Neural cell (in vitro differentiated cells): ENCODE results near the gene PTPRK. TPM values are rescaled to one million over a fixed set of nuclear protein-coding genes. Genes with fewer than 3 reads are reported as not detected.

Experiments
- H2AFZ ChIP-seq: fragments of 200-600, 300-800 bp; sonication (generic), shearing (Covaris generic); 2 replicates; pipeline ENCODE4 v1.6.0; 2014; ENCODE audit warnings: low read depth, mild to moderate bottlenecking, antibody characterized with exemption, low read length, moderate library complexity
- H3F3A ChIP-seq: fragments of 200-600 bp; shearing (Covaris generic); 2 replicates; pipeline ENCODE4 v1.6.1; 2016; ENCODE audit warnings: mild to moderate bottlenecking, moderate library complexity, mixed read lengths, antibody characterized with exemption, low read length; ENCODE audit not compliant: insufficient read depth, poor library complexity, severe bottlenecking
- H3K27ac ChIP-seq: fragments of 200-600, 300-800 bp; sonication (generic), shearing (Covaris generic); 2 replicates; pipeline ENCODE4 v1.5.1; 2014; ENCODE audit warnings: mild to moderate bottlenecking, low read length, moderate library complexity
- H3K27me3 ChIP-seq: fragments of 300-800, 200-600 bp; sonication (generic), shearing (Covaris generic); 2 replicates; pipeline ENCODE4 v1.6.0; 2014; ENCODE audit warnings: mild to moderate bottlenecking, low read depth, low read length, moderate library complexity; ENCODE audit not compliant: insufficient read depth
- H3K36me3 ChIP-seq: fragments of 300-800, 200-600 bp; sonication (generic), shearing (Covaris generic); 2 replicates; pipeline ENCODE4 v1.5.1; 2014; ENCODE audit warnings: mild to moderate bottlenecking, antibody characterized with exemption, low read length, moderate library complexity; ENCODE audit not compliant: insufficient read depth
- H3K4me2 ChIP-seq: fragments of 300-800, 200-600 bp; sonication (generic), shearing (Covaris generic); 2 replicates; pipeline ENCODE4 v1.6.0; 2014; ENCODE audit warnings: mild to moderate bottlenecking, low read length
- H3K4me3 ChIP-seq: fragments of 300-800, 200-600 bp; sonication (generic), shearing (Covaris generic); 2 replicates; pipeline ENCODE4 v1.5.1; 2014; ENCODE audit warnings: mild to moderate bottlenecking, low read length, moderate library complexity
- H3K79me2 ChIP-seq: fragments of 200-600 bp; shearing (Covaris generic); replicated peaks from 2 replicates; pipeline ENCODE4 v1.6.0; 2014; ENCODE audit warnings: mild to moderate bottlenecking, low read length, moderate library complexity; ENCODE audit not compliant: insufficient read depth
- H3K9ac ChIP-seq: fragments of 300-800, 200-600 bp; sonication (generic), shearing (Covaris generic); 2 replicates; pipeline ENCODE4 v1.6.1; 2016; ENCODE audit warnings: mild to moderate bottlenecking, low read length, mixed read lengths
- H3K9me2 ChIP-seq: fragments of 200-600 bp; shearing (Covaris generic); 2 replicates; pipeline ENCODE4 v1.6.1; 2016; ENCODE audit warnings: mild to moderate bottlenecking, low read length, mixed read lengths; ENCODE audit not compliant: insufficient read depth
- H3K9me3 ChIP-seq: fragments of 200-600, 300-800 bp; sonication (generic), shearing (Covaris generic); 2 replicates; pipeline ENCODE4 v1.6.1; 2016; ENCODE audit warnings: mild to moderate bottlenecking, mixed run types, low read length, moderate library complexity, mixed read lengths
- H4K20me1 ChIP-seq: fragments of 200-600 bp; shearing (Covaris generic); 2 replicates; pipeline ENCODE4 v1.6.1; 2016; ENCODE audit warnings: mild to moderate bottlenecking, mixed run types; ENCODE audit not compliant: insufficient read depth
- EP300 ChIP-seq: fragments of 450-650 bp; conservative IDR thresholded peaks from 2 replicates; pipeline ENCODE4 v1.6.1; 2014; ENCODE audit warnings: antibody characterized with exemption, mild to moderate bottlenecking, moderate library complexity; ENCODE audit not compliant: poor library complexity, severe bottlenecking
- EZH2 ChIP-seq: fragments of 200-600, 300-800 bp; shearing (Covaris generic), sonication (generic); IDR thresholded peaks from 2 replicates; pipeline ENCODE4 v1.6.1; 2014; ENCODE audit warnings: antibody characterized with exemption, low read length, borderline replicate concordance, mild to moderate bottlenecking; ENCODE audit not compliant: insufficient read depth, poor library complexity, severe bottlenecking
- MXI1 ChIP-seq: fragments of 450-650 bp; conservative IDR thresholded peaks from 2 replicates; pipeline ENCODE4 v1.6.1; 2014; ENCODE audit warnings: antibody characterized with exemption, mild to moderate bottlenecking; ENCODE audit not compliant: poor library complexity, severe bottlenecking
- POLR2AphosphoS5 ChIP-seq: IDR thresholded peaks from 2 replicates; pipeline ENCODE4 v1.6.1; 2012
- RAD21 ChIP-seq: fragments of 450-650 bp; conservative IDR thresholded peaks from 2 replicates; pipeline ENCODE4 v1.6.1; 2014; ENCODE audit warnings: antibody characterized with exemption, mild to moderate bottlenecking, moderate library complexity
- SMC3 ChIP-seq: fragments of 450-650 bp; conservative IDR thresholded peaks from 2 replicates; pipeline ENCODE4 v1.6.1; 2014; ENCODE audit warnings: antibody characterized with exemption, mild to moderate bottlenecking, moderate library complexity; ENCODE audit not compliant: poor library complexity
- TAF1 ChIP-seq: IDR thresholded peaks from 2 replicates; pipeline ENCODE4 v1.6.1; 2012; ENCODE audit warnings: low read depth
- polyA plus RNA-seq: library from polyadenylated mRNA; depleted of rRNA; stranded (reverse); fragments of >200 nt; gene quantifications from 2 replicates; pipeline ENCODE4 v1.2.3, GENCODE V29; 2014
- TF ChIP-seq, protein P1 (sequence below): IDR thresholded peaks from 2 replicates; pipeline ENCODE4 v1.6.1; 2012; ENCODE audit warnings: borderline replicate concordance
- TF ChIP-seq, protein P2 (sequence below): fragments of 450-650 bp; IDR thresholded peaks from 2 replicates; pipeline ENCODE4 v1.5.1; 2014; ENCODE audit warnings: antibody characterized with exemption, mild to moderate bottlenecking, moderate library complexity; ENCODE audit not compliant: poor library complexity, severe bottlenecking

PTPRK gene
- polyA plus RNA-seq, 1 donor from 2014 or later: 10.4 TPM

DNA sequence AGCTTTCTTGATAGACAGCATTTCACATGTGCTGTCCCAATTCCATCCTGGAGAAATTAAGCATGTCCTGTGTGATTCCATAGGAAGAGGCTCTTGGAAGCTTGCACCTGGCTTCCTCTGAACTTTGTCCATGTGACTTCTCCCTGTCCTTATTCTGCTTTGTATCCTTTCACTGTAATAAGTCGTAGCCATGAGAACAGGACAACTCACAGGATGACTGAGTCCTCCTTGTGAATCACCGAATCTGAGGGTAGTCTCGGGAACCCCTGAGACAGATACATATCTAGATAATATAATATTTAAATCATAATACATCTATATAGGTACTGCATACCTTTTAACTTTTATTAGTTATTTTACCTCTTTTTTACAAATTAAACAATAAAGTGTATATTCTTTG lies 462.9 kb downstream of the PTPRK start:
- Histone ChIP-seq H4K20me1 (no peaks in the 10 kb centered on the region), H3K27me3 (no peaks in the 10 kb centered on the region), H3K36me3 (no peaks in the 10 kb centered on the region), H3K4me3 (no peak overlapping the region), H3K9ac (no peak overlapping the region), H3K79me2 (no peaks in the 10 kb centered on the region), H3F3A (no peaks in the 10 kb centered on the region), H3K27ac (no peak overlapping the region), H3K9me2 (no peaks in the 10 kb centered on the region), H3K9me3 (no peaks in the 10 kb centered on the region), H3K4me2 (no peak overlapping the region), H2AFZ (no peak overlapping the region)
- TF ChIP-seq EZH2 (no peak), EP300 (no peak), RAD21 (no peak), MXI1 (no peak), TAF1 (no peak), SMC3 (no peak), POLR2AphosphoS5 (no peak)
- TF ChIP-seq, protein P1, sequence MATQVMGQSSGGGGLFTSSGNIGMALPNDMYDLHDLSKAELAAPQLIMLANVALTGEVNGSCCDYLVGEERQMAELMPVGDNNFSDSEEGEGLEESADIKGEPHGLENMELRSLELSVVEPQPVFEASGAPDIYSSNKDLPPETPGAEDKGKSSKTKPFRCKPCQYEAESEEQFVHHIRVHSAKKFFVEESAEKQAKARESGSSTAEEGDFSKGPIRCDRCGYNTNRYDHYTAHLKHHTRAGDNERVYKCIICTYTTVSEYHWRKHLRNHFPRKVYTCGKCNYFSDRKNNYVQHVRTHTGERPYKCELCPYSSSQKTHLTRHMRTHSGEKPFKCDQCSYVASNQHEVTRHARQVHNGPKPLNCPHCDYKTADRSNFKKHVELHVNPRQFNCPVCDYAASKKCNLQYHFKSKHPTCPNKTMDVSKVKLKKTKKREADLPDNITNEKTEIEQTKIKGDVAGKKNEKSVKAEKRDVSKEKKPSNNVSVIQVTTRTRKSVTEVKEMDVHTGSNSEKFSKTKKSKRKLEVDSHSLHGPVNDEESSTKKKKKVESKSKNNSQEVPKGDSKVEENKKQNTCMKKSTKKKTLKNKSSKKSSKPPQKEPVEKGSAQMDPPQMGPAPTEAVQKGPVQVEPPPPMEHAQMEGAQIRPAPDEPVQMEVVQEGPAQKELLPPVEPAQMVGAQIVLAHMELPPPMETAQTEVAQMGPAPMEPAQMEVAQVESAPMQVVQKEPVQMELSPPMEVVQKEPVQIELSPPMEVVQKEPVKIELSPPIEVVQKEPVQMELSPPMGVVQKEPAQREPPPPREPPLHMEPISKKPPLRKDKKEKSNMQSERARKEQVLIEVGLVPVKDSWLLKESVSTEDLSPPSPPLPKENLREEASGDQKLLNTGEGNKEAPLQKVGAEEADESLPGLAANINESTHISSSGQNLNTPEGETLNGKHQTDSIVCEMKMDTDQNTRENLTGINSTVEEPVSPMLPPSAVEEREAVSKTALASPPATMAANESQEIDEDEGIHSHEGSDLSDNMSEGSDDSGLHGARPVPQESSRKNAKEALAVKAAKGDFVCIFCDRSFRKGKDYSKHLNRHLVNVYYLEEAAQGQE: no peak
- TF ChIP-seq, protein P2, sequence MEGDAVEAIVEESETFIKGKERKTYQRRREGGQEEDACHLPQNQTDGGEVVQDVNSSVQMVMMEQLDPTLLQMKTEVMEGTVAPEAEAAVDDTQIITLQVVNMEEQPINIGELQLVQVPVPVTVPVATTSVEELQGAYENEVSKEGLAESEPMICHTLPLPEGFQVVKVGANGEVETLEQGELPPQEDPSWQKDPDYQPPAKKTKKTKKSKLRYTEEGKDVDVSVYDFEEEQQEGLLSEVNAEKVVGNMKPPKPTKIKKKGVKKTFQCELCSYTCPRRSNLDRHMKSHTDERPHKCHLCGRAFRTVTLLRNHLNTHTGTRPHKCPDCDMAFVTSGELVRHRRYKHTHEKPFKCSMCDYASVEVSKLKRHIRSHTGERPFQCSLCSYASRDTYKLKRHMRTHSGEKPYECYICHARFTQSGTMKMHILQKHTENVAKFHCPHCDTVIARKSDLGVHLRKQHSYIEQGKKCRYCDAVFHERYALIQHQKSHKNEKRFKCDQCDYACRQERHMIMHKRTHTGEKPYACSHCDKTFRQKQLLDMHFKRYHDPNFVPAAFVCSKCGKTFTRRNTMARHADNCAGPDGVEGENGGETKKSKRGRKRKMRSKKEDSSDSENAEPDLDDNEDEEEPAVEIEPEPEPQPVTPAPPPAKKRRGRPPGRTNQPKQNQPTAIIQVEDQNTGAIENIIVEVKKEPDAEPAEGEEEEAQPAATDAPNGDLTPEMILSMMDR: no peak

DNA sequence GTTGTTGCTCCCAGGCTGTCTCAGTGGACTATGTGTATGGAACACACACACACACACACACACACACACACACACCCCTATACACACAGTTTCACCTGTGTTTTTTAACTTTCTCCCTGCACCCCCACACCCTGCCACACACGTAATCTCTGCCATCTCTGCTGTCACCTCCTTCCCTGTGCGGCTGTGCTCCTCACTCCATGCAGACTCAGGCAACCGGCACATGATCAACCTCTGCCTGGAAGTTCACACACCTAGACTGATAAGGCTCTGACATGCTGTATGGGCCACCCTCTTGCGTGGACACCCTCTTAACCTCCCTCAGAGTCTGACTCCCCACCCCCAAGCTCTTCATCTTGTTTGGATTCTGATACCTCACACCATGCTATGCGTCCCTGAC lies 467.3 kb downstream of the PTPRK start:
- no peaks in the 10 kb centered on the region for H3K9me2 ChIP-seq
- H3K9ac ChIP-seq: no peak overlapping the region
- H3K4me3 ChIP-seq: no peak overlapping the region
- no peak overlapping the region for H2AFZ ChIP-seq
- H3K79me2 ChIP-seq: no peaks in the 10 kb centered on the region
- H3K4me2 ChIP-seq: no peak overlapping the region
- no peaks in the 10 kb centered on the region for H3K36me3 ChIP-seq
- no peaks in the 10 kb centered on the region for H3K27me3 ChIP-seq
- H4K20me1 ChIP-seq: no peaks in the 10 kb centered on the region
- no peaks in the 10 kb centered on the region for H3K9me3 ChIP-seq
- no peaks in the 10 kb centered on the region for H3F3A ChIP-seq
- H3K27ac ChIP-seq: no peak overlapping the region
- TF ChIP-seq, protein P1: no peak
- TF ChIP-seq POLR2AphosphoS5 (no peak), RAD21 (no peak), EP300 (no peak), MXI1 (no peak), EZH2 (no peak), SMC3 (no peak), TAF1 (no peak)
- TF ChIP-seq, protein P2: no peak
